CD14-positive monocyte (primary cell): ENCODE data around the gene NOTCH4. TPM values are rescaled to one million over a fixed set of nuclear protein-coding genes. Genes with fewer than 3 reads are reported as not detected.

Experiments used
- DNase-seq, 3 donors: peaks; one replicate each; pipeline ENCODE4 v3.0.0-alpha.2; 2011 to 2022
- H2AFZ ChIP-seq: 2 replicates; pipeline ENCODE4 v1.6.0; 2012; ENCODE audit warnings: mild to moderate bottlenecking, low read depth, low read length, inconsistent platforms; ENCODE audit not compliant: insufficient read depth, poor library complexity, severe bottlenecking
- H3K27ac ChIP-seq, 2 donors: 1 replicate in 1 of 2; 2 replicates in 1 of 2; pipeline ENCODE4 v1.5.1; 2012 to 2013; ENCODE audit warnings: low read length in 2 of 2, control low read depth in 1 of 2, inconsistent platforms in 1 of 2, low read depth in 1 of 2, mild to moderate bottlenecking in 1 of 2
- H3K27me3 ChIP-seq, 2 donors: one replicate each; pipeline versions ENCODE4 v1.6.0 to v1.6.1; 2011 to 2013; ENCODE audit warnings: low read length in 2 of 2; ENCODE audit not compliant: control insufficient read depth in 2 of 2, insufficient read depth in 2 of 2
- H3K36me3 ChIP-seq, 2 donors: replicated peaks in 1 of 2; 1 replicate in 1 of 2; 2 replicates in 1 of 2; pipeline versions ENCODE4 v1.5.1 to v1.6.1; 2012 to 2013; ENCODE audit warnings: low read length in 2 of 2, control low read depth in 1 of 2, inconsistent platforms in 1 of 2, mild to moderate bottlenecking in 1 of 2; ENCODE audit not compliant: insufficient read depth in 2 of 2, control insufficient read depth in 1 of 2
- H3K4me1 ChIP-seq, 2 donors: 1 replicate in 1 of 2; 2 replicates in 1 of 2; pipeline versions ENCODE4 v1.5.1 to v1.6.1; 2012 to 2013; ENCODE audit warnings: low read length in 2 of 2, control low read depth in 1 of 2, inconsistent platforms in 1 of 2, mild to moderate bottlenecking in 1 of 2, moderate library complexity in 1 of 2; ENCODE audit not compliant: insufficient read depth in 2 of 2, control insufficient read depth in 1 of 2
- H3K4me2 ChIP-seq: replicated peaks from 2 replicates; pipeline ENCODE3; 2012; ENCODE audit warnings: low read length, moderate library complexity, mild to moderate bottlenecking; ENCODE audit not compliant: poor library complexity, severe bottlenecking; ENCODE audit errors: extremely low read depth
- H3K4me3 ChIP-seq, 3 experiments: fragments of 200-600 bp in 1 of 3; sonication (generic) in 1 of 3; replicated peaks in 1 of 3; 1 replicate in 2 of 3; 2 replicates in 1 of 3; pipeline ENCODE4 v1.5.1; 2011 to 2013; ENCODE audit warnings: low read length in 3 of 3, mild to moderate bottlenecking in 3 of 3, control low read depth in 2 of 3, low read depth in 2 of 3, inconsistent platforms in 1 of 3, moderate library complexity in 1 of 3
- H3K79me2 ChIP-seq: 2 replicates; pipeline ENCODE4 v1.6.0; 2012; ENCODE audit warnings: mild to moderate bottlenecking, control low read depth, inconsistent platforms, low read length, moderate library complexity; ENCODE audit not compliant: insufficient read depth
- H3K9ac ChIP-seq: 2 replicates; pipeline ENCODE4 v1.6.0; 2017; ENCODE audit warnings: low read length, mild to moderate bottlenecking; ENCODE audit not compliant: insufficient read depth, poor library complexity, severe bottlenecking
- H3K9me3 ChIP-seq, 2 donors: replicated peaks in 1 of 2; 1 replicate in 1 of 2; 2 replicates in 1 of 2; pipeline versions ENCODE4 v1.5.1 to v1.6.1; 2012 to 2013; ENCODE audit warnings: low read length in 2 of 2, control low read depth in 1 of 2; ENCODE audit not compliant: control insufficient read depth in 1 of 2, insufficient read depth in 1 of 2
- H4K20me1 ChIP-seq: 2 replicates; pipeline ENCODE4 v1.6.0; 2012; ENCODE audit warnings: mild to moderate bottlenecking, low read length, control low read depth, moderate library complexity; ENCODE audit not compliant: insufficient read depth
- H3K27ac Mint-ChIP-seq, 7 donors: one replicate each; pipeline ENCODE4 v1.8.0; 2020; ENCODE audit warnings: mild to moderate bottlenecking in 7 of 7, mixed read lengths in 7 of 7, moderate library complexity in 6 of 7, inconsistent platforms in 2 of 7
- H3K27me3 Mint-ChIP-seq, 3 donors: one replicate each; pipeline ENCODE4 v1.8.0; 2021 to 2022; ENCODE audit warnings: low read depth in 3 of 3, mild to moderate bottlenecking in 3 of 3, mixed read lengths in 3 of 3, moderate library complexity in 3 of 3, inconsistent platforms in 1 of 3
- H3K36me3 Mint-ChIP-seq, 2 donors: one replicate each; pipeline ENCODE4 v1.8.0; 2020; ENCODE audit warnings: mixed read lengths in 2 of 2, inconsistent platforms in 1 of 2, mild to moderate bottlenecking in 1 of 2
- H3K4me1 Mint-ChIP-seq: one replicate; pipeline ENCODE4 v1.8.0; 2020; ENCODE audit warnings: mild to moderate bottlenecking, mixed read lengths
- H3K4me3 Mint-ChIP-seq, 2 donors: one replicate each; pipeline ENCODE4 v1.8.0; 2020; ENCODE audit warnings: mild to moderate bottlenecking in 2 of 2, mixed read lengths in 2 of 2, moderate library complexity in 1 of 2
- H3K9me3 Mint-ChIP-seq, 7 donors: one replicate each; pipeline ENCODE4 v1.8.0; 2020 to 2022; ENCODE audit warnings: mixed read lengths in 7 of 7, mild to moderate bottlenecking in 6 of 7, moderate library complexity in 6 of 7, inconsistent platforms in 2 of 7
- CTCF ChIP-seq: fragments of 200-600 bp; IDR thresholded peaks from one replicate; pipeline ENCODE4 v1.8.0; 2022; ENCODE audit warnings: antibody characterized with exemption, mild to moderate bottlenecking
- WGBS: methylation state at CpG from one replicate; pipeline ENCODE4 v1.1.5; 2013; ENCODE audit warnings: missing lambda C conversion rate; ENCODE audit not compliant: insufficient coverage; 5-methylcytosine and 5-hydroxymethylcytosine counted together
- intact Hi-C, 2 donors: fragments of 100-400 bp; cut with micrococcal nuclease; formaldehyde crosslinking; loops; one replicate each; pipeline versions ENCODE4 v1.15.0 to v1.15.1; 2023
- polyA plus RNA-seq, 3 donors: library from polyadenylated mRNA; depleted of rRNA in 1 of 3; unstranded in 2 of 3; stranded (reverse) in 1 of 3; fragments of 300-500 nt in 2 of 3; fragments of >200 nt in 1 of 3; fragmentation: Illumina TruSeq in 2 of 3; gene quantifications; 1 replicate in 2 of 3; 2 replicates in 1 of 3; pipeline ENCODE4 v1.2.3, GENCODE V29; 2012 to 2021

NOTCH4 gene
- polyA plus RNA-seq, 3 donors, result 5.2 to 8.1 (median 6.1) TPM

DNA sequence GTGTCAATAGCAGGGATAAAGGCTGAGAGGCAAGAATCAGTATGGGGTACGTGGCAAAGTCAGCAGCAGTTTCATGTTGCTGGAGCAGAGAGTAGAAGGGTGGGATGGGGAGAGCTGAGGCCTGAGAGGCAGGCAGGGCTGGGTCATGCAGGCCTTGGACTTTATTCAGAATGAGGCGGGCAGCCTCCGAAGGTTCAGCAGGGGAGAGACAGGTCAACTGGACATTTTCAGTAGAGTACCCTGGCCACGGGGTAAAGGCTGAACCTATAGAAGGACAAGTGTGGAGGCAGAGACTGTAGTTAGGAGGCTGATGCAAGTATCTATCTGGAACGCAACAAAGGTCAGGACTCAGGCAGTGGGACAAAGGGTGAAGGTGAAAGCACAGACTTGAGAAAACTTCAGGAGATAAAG lies 13.7 kb downstream of the NOTCH4 start:
- Histone ChIP-seq H2AFZ (no peak overlapping the region), H3K79me2 (no peaks in the 10 kb centered on the region), H3K4me3 (no peak overlapping the region), H3K27me3 (no peaks in the 10 kb centered on the region), H3K27ac (no peak overlapping the region), H3K9ac (no peak overlapping the region), H3K36me3 (no peaks in the 10 kb centered on the region), H4K20me1 (no peaks in the 10 kb centered on the region), H3K4me2 (no peak overlapping the region), H3K4me1 (no peaks in the 10 kb centered on the region), H3K9me3 (no peaks in the 10 kb centered on the region)
- Mint-ChIP-seq H3K9me3 (peaks cover 0 to 4% (median 0%) of the 10 kb centered on the region in 7 donors), H3K27ac (no peak overlapping the region), H3K4me3 (no peak overlapping the region), H3K27me3 (peaks cover 10 to 15% (median 10%) of the 10 kb centered on the region in 3 donors), H3K36me3 (no peaks in the 10 kb centered on the region), H3K4me1 (peaks cover 4% of the 10 kb centered on the region)
- intact Hi-C loops, result no loop called here
- DNase-seq, result no peak
- 94% methylated on average over 5 of the region's 5 CpGs for WGBS
- no peak for TF ChIP-seq CTCF

- H3K79me2 ChIP-seq, result no peaks in the 10 kb centered on the region
- H3K27me3 Mint-ChIP-seq, result peaks cover 10 to 14% (median 14%) of the 10 kb centered on the region in 3 donors
- no peak overlapping the region for H3K4me3 ChIP-seq
- H3K9ac ChIP-seq, result no peak overlapping the region
- TF ChIP-seq CTCF, result no peak
- H3K9me3 ChIP-seq, result no peaks in the 10 kb centered on the region
- H3K4me1 ChIP-seq, result no peaks in the 10 kb centered on the region
- no peaks in the 10 kb centered on the region for H3K36me3 Mint-ChIP-seq
- no peak overlapping the region for H3K27ac ChIP-seq
- no peak overlapping the region for H3K4me3 Mint-ChIP-seq
- H2AFZ ChIP-seq, result no peak overlapping the region
- H3K9me3 Mint-ChIP-seq, result peaks cover 0 to 6% (median 0%) of the 10 kb centered on the region in 7 donors
- intact Hi-C loops, result no loop called here
- H3K36me3 ChIP-seq, result no peaks in the 10 kb centered on the region
- peaks cover 2% of the 10 kb centered on the region for H3K4me1 Mint-ChIP-seq
- no peak overlapping the region for H3K27ac Mint-ChIP-seq
- H3K4me2 ChIP-seq, result no peak overlapping the region
- H4K20me1 ChIP-seq, result no peaks in the 10 kb centered on the region
- DNase-seq, result no peak
- WGBS, result no CpG with 5 or more reads among the region's 1 CpG
- no peaks in the 10 kb centered on the region for H3K27me3 ChIP-seq
These were observed 14.9 kb downstream of the NOTCH4 start for GRCh38 chr6:32208996-32209395.
